ENCODE results near the gene COPS6.
A peak's percentile ranks its signal among the peaks of the same experiment; 100 is the strongest.

Gene COPS6

DNA sequence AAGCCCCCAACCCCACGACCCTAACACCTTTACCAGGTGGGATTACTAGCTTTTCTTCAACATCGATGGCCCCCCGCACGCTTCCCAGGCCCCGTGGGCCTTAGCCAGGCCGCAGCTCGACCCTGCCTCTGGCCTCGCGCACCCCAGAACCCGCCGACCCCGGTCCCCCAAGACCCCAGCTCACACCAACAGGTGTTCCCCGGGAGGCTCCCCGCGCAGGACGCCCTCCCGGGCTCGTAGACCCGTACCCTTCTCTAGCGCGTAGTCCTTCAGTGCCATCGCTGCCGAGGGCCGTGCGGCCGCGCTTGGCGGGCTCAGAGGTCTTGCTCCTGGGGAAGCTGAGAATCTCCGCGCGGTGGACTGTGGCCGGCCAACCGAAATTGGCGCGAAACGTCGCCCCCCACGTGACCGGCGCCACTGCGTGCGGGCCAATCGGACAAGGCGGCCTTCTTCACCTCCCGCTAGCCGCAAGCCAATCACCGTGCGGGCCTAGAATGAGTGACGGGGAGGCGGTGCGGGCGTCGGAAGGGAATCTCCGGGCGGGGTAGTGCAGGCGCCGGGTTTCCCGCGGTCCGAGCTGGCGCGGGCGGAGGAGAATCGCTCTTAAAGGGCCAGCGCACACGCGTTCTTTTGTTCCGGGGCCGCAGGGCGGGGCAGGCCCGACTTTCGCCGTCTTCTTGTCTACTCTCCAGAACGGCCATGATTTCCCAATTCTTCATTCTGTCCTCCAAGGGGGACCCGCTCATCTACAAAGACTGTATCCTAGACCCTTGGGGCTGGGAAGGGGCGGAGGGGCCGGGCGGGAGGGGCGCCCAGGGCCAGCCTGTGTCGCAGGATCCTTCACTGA is 12.5 kb downstream of the COPS6 start, which contains the start of the genes AP4M1 and MCM7 (continued):
- TF ChIP-seq, protein P1, sequence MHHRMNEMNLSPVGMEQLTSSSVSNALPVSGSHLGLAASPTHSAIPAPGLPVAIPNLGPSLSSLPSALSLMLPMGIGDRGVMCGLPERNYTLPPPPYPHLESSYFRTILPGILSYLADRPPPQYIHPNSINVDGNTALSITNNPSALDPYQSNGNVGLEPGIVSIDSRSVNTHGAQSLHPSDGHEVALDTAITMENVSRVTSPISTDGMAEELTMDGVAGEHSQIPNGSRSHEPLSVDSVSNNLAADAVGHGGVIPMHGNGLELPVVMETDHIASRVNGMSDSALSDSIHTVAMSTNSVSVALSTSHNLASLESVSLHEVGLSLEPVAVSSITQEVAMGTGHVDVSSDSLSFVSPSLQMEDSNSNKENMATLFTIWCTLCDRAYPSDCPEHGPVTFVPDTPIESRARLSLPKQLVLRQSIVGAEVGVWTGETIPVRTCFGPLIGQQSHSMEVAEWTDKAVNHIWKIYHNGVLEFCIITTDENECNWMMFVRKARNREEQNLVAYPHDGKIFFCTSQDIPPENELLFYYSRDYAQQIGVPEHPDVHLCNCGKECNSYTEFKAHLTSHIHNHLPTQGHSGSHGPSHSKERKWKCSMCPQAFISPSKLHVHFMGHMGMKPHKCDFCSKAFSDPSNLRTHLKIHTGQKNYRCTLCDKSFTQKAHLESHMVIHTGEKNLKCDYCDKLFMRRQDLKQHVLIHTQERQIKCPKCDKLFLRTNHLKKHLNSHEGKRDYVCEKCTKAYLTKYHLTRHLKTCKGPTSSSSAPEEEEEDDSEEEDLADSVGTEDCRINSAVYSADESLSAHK (tag by site-specific recombination; IDR thresholded peaks at IDR 0.05): peak; percentile 10; the same call in 1 of the 2 replicates
- TF ChIP-seq ZNF37A (tag by site-specific recombination; IDR thresholded peaks at IDR 0.05) (no peak), BCL11B (tag by site-specific recombination; IDR thresholded peaks at IDR 0.05; ENCODE audit: low read depth) (peak; percentile 94), ZNF133 (tag by site-specific recombination; IDR thresholded peaks at IDR 0.05) (no peak), ZNF140 (tag by site-specific recombination; IDR thresholded peaks at IDR 0.05) (no peak), ZNF670 (tag by site-specific recombination; IDR thresholded peaks at IDR 0.05; ENCODE audit: low read depth) (no peak), ZNF707 (tag by site-specific recombination; IDR thresholded peaks at IDR 0.05) (no peak), ZBTB8A (tag by site-specific recombination; IDR thresholded peaks at IDR 0.05) (peak; percentile 78), ZSCAN23 (tag by site-specific recombination; IDR thresholded peaks at IDR 0.05) (peak; percentile 85; the same call in 1 of the 2 replicates), ZNF311 (tag by site-specific recombination; IDR thresholded peaks at IDR 0.05; ENCODE audit: borderline replicate concordance) (no peak), ZNF558 (tag by site-specific recombination; IDR thresholded peaks at IDR 0.05) (no peak), RBAK (tag by site-specific recombination; IDR thresholded peaks at IDR 0.05) (no peak), ZNF341 (tag by site-specific recombination; IDR thresholded peaks at IDR 0.05; ENCODE audit: low read depth) (peak; percentile 96), ZNF654 (tag by site-specific recombination; IDR thresholded peaks at IDR 0.05; ENCODE audit: low read depth) (no peak), ZXDB (tag by site-specific recombination; IDR thresholded peaks at IDR 0.05) (peak; percentile 43), ZNF335 (tag by site-specific recombination; conservative IDR thresholded peaks at IDR 0.05) (no peak), ZNF571 (tag by site-specific recombination; IDR thresholded peaks at IDR 0.05) (no peak)
- TF ChIP-seq, protein P2, sequence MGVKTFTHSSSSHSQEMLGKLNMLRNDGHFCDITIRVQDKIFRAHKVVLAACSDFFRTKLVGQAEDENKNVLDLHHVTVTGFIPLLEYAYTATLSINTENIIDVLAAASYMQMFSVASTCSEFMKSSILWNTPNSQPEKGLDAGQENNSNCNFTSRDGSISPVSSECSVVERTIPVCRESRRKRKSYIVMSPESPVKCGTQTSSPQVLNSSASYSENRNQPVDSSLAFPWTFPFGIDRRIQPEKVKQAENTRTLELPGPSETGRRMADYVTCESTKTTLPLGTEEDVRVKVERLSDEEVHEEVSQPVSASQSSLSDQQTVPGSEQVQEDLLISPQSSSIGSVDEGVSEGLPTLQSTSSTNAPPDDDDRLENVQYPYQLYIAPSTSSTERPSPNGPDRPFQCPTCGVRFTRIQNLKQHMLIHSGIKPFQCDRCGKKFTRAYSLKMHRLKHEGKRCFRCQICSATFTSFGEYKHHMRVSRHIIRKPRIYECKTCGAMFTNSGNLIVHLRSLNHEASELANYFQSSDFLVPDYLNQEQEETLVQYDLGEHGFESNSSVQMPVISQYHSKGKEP (tag by site-specific recombination; IDR thresholded peaks at IDR 0.05): no peak
- TF ChIP-seq, protein P3, sequence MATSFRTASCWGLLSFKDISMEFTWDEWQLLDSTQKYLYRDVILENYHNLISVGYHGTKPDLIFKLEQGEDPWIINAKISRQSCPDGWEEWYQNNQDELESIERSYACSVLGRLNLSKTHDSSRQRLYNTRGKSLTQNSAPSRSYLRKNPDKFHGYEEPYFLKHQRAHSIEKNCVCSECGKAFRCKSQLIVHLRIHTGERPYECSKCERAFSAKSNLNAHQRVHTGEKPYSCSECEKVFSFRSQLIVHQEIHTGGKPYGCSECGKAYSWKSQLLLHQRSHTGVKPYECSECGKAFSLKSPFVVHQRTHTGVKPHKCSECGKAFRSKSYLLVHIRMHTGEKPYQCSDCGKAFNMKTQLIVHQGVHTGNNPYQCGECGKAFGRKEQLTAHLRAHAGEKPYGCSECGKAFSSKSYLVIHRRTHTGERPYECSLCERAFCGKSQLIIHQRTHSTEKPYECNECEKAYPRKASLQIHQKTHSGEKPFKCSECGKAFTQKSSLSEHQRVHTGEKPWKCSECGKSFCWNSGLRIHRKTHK (tag by site-specific recombination; IDR thresholded peaks at IDR 0.05): no peak
- TF ChIP-seq, protein P4, sequence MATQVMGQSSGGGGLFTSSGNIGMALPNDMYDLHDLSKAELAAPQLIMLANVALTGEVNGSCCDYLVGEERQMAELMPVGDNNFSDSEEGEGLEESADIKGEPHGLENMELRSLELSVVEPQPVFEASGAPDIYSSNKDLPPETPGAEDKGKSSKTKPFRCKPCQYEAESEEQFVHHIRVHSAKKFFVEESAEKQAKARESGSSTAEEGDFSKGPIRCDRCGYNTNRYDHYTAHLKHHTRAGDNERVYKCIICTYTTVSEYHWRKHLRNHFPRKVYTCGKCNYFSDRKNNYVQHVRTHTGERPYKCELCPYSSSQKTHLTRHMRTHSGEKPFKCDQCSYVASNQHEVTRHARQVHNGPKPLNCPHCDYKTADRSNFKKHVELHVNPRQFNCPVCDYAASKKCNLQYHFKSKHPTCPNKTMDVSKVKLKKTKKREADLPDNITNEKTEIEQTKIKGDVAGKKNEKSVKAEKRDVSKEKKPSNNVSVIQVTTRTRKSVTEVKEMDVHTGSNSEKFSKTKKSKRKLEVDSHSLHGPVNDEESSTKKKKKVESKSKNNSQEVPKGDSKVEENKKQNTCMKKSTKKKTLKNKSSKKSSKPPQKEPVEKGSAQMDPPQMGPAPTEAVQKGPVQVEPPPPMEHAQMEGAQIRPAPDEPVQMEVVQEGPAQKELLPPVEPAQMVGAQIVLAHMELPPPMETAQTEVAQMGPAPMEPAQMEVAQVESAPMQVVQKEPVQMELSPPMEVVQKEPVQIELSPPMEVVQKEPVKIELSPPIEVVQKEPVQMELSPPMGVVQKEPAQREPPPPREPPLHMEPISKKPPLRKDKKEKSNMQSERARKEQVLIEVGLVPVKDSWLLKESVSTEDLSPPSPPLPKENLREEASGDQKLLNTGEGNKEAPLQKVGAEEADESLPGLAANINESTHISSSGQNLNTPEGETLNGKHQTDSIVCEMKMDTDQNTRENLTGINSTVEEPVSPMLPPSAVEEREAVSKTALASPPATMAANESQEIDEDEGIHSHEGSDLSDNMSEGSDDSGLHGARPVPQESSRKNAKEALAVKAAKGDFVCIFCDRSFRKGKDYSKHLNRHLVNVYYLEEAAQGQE (tag by site-specific recombination; IDR thresholded peaks at IDR 0.05): no peak
- TF ChIP-seq, protein P5, sequence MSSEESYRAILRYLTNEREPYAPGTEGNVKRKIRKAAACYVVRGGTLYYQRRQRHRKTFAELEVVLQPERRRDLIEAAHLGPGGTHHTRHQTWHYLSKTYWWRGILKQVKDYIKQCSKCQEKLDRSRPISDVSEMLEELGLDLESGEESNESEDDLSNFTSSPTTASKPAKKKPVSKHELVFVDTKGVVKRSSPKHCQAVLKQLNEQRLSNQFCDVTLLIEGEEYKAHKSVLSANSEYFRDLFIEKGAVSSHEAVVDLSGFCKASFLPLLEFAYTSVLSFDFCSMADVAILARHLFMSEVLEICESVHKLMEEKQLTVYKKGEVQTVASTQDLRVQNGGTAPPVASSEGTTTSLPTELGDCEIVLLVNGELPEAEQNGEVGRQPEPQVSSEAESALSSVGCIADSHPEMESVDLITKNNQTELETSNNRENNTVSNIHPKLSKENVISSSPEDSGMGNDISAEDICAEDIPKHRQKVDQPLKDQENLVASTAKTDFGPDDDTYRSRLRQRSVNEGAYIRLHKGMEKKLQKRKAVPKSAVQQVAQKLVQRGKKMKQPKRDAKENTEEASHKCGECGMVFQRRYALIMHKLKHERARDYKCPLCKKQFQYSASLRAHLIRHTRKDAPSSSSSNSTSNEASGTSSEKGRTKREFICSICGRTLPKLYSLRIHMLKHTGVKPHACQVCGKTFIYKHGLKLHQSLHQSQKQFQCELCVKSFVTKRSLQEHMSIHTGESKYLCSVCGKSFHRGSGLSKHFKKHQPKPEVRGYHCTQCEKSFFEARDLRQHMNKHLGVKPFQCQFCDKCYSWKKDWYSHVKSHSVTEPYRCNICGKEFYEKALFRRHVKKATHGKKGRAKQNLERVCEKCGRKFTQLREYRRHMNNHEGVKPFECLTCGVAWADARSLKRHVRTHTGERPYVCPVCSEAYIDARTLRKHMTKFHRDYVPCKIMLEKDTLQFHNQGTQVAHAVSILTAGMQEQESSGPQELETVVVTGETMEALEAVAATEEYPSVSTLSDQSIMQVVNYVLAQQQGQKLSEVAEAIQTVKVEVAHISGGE (tag by site-specific recombination; conservative IDR thresholded peaks at IDR 0.05; ENCODE audit: low read depth): no peak
- TF ChIP-seq, protein P6, sequence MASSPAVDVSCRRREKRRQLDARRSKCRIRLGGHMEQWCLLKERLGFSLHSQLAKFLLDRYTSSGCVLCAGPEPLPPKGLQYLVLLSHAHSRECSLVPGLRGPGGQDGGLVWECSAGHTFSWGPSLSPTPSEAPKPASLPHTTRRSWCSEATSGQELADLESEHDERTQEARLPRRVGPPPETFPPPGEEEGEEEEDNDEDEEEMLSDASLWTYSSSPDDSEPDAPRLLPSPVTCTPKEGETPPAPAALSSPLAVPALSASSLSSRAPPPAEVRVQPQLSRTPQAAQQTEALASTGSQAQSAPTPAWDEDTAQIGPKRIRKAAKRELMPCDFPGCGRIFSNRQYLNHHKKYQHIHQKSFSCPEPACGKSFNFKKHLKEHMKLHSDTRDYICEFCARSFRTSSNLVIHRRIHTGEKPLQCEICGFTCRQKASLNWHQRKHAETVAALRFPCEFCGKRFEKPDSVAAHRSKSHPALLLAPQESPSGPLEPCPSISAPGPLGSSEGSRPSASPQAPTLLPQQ (tag by site-specific recombination; IDR thresholded peaks at IDR 0.05): no peak
- TF ChIP-seq, protein P7, sequence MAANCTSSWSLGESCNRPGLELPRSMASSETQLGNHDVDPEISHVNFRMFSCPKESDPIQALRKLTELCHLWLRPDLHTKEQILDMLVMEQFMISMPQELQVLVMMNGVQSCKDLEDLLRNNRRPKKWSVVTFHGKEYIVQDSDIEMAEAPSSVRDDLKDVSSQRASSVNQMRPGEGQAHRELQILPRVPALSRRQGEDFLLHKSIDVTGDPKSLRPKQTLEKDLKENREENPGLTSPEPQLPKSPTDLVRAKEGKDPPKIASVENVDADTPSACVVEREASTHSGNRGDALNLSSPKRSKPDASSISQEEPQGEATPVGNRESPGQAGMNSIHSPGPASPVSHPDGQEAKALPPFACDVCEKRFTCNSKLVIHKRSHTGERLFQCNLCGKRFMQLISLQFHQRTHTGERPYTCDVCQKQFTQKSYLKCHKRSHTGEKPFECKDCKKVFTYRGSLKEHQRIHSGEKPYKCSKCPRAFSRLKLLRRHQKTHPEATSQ (tag by site-specific recombination; IDR thresholded peaks at IDR 0.05): no peak

All from HEK293 (cell line).